Uterus (tissue), 2 donors: ENCODE measurements around the gene MRPS7.

ENCODE experiments used
- CTCF ChIP-seq, 4 experiments: fragments of 200-600 bp in 2 of 4; fragments of 450-650 bp in 2 of 4; sonication (generic) in 2 of 4; IDR thresholded peaks; one replicate each; pipeline ENCODE4 v1.5.1; 2016 to 2019; ENCODE audit warnings: antibody characterized with exemption in 4 of 4, mild to moderate bottlenecking in 2 of 4, moderate library complexity in 1 of 4
- POLR2A ChIP-seq, 2 donors: fragments of 450-650 bp; IDR thresholded peaks; one replicate each; pipeline ENCODE4 v1.6.1; 2016; ENCODE audit warnings: antibody characterized with exemption in 2 of 2, mild to moderate bottlenecking in 1 of 2, moderate library complexity in 1 of 2

DNA sequence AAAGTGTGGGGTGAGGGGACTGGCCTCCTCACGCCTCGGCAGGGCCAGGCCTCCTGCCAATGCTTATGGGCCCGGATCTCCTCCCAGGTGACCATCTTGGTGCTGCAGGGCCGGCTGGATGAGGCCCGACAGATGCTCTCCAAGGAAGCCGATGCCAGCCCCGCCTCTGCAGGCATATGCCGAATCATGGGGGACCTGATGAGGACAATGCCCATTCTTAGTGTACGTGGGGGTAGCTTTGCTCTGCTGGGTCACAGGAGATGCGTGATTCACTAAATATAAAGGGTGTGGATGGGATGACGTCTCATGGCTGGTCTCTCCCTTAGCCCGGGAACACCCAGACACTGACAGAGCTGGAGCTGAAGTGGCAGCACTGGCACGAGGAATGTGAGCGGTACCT, 36.7 kb upstream of the MRPS7 start:
- TF ChIP-seq CTCF (IDR thresholded peaks at IDR 0.05): no peak
- no peak for TF ChIP-seq POLR2A (IDR thresholded peaks at IDR 0.05)
